GM19438 (cell line): Measurements from ENCODE around the gene BCO1.

Experiments
- ATAC-seq: cut with Tn5 transposase; IDR thresholded peaks from one replicate; pipeline ENCODE4 v1.9.1; 2021; ENCODE audit warnings: low read depth; ENCODE audit not compliant: unreplicated experiment

BCO1 gene

GRCh38 chr16:81275064-81275532 lies 36.6 kb downstream of the BCO1 start:
- ATAC-seq, result no peak

GRCh38 chr16:81275795-81276194 lies 37.3 kb downstream of the BCO1 start:
- no peak for ATAC-seq

- no peak for ATAC-seq
These were observed 37.8 kb downstream of the BCO1 start for GRCh38 chr16:81276323-81276722.

GRCh38 chr16:81277541-81278080 lies 39.1 kb downstream of the BCO1 start:
- no peak for ATAC-seq

- ATAC-seq, result no peak
These were observed 40.0 kb downstream of the BCO1 start for GRCh38 chr16:81278526-81278925.

- ATAC-seq, result no peak
These were observed 40.9 kb downstream of the BCO1 start for GRCh38 chr16:81279392-81279791.

- no peak for ATAC-seq
These were observed 41.9 kb downstream of the BCO1 start for GRCh38 chr16:81280393-81280792.

GRCh38 chr16:81283044-81283443 lies 44.6 kb downstream of the BCO1 start:
- ATAC-seq, result no peak

GRCh38 chr16:81284995-81285600 lies 46.6 kb downstream of the BCO1 start:
- no peak for ATAC-seq

GRCh38 chr16:81286190-81286589 lies 47.7 kb downstream of the BCO1 start:
- ATAC-seq, result no peak

GRCh38 chr16:81291117-81291516 lies 52.6 kb downstream of the BCO1 start:
- ATAC-seq, result no peak

- ATAC-seq, result no peak
These were observed 54.4 kb downstream of the BCO1 start for GRCh38 chr16:81292936-81293335.

- no peak for ATAC-seq
These were observed 55.7 kb downstream of the BCO1 start for GRCh38 chr16:81293909-81294802.

- no peak for ATAC-seq
These were observed 58.1 kb downstream of the BCO1 start for GRCh38 chr16:81296631-81297030.

GRCh38 chr16:81307770-81308169 lies 69.3 kb downstream of the BCO1 start:
- ATAC-seq, result no peak

GRCh38 chr16:81310045-81310644 lies 71.7 kb downstream of the BCO1 start:
- ATAC-seq, result no peak

GRCh38 chr16:81311762-81312161 lies 73.3 kb downstream of the BCO1 start:
- no peak for ATAC-seq

- no peak for ATAC-seq
These were observed 75.5 kb downstream of the BCO1 start for GRCh38 chr16:81313701-81314602.

GRCh38 chr16:81314603-81315270 lies 76.2 kb downstream of the BCO1 start, which contains the start of gene GAN:
GAN (plus strand) TSS chr16:81314962; CDS start chr16:81315114, 152 bp downstream.
- peak; percentile 93 for ATAC-seq
